Coronary artery (tissue), 2 donors: ENCODE measurements around the gene PPP1R26.

Source experiments
- DNase-seq: peaks from one replicate; pipeline ENCODE4 v3.0.0-alpha.2; 2017; ENCODE audit warnings: low spot score
- H3K27ac ChIP-seq, 2 donors: fragments of 200-600 bp; sonication (generic); one replicate each; pipeline ENCODE4 v1.5.1; 2016 to 2019
- H3K4me3 ChIP-seq: fragments of 200-600 bp; sonication (generic); 2 replicates; pipeline ENCODE4 v1.5.1; 2016; ENCODE audit warnings: mild to moderate bottlenecking, moderate library complexity
- CTCF ChIP-seq: fragments of 200-600 bp; sonication (generic); IDR thresholded peaks from one replicate; pipeline ENCODE4 v1.5.1; 2019; ENCODE audit warnings: antibody characterized with exemption

The PPP1R26 gene

GRCh38 chr9:135504262-135505243 lies 25.0 kb downstream of the PPP1R26 start:
- DNase-seq, result no peak
- TF ChIP-seq CTCF, result peak; percentile 55
- H3K4me3 ChIP-seq, result no peak overlapping the region
- H3K27ac ChIP-seq, result no peak overlapping the region

GRCh38 chr9:135505406-135506187 lies 26.0 kb downstream of the PPP1R26 start:
- no peak for TF ChIP-seq CTCF
- Histone ChIP-seq H3K4me3 (no peak overlapping the region), H3K27ac (no peak overlapping the region)
- DNase-seq, result no peak

GRCh38 chr9:135506327-135507103 lies 26.9 kb downstream of the PPP1R26 start:
- H3K4me3 ChIP-seq, result no peak overlapping the region
- no peak overlapping the region for H3K27ac ChIP-seq
- no peak for TF ChIP-seq CTCF
- peak; percentile 59 for DNase-seq

- DNase-seq, result peak; percentile 61
- Histone ChIP-seq H3K27ac (no peak overlapping the region), H3K4me3 (no peak overlapping the region)
- no peak for TF ChIP-seq CTCF
Observed at GRCh38 chr9:135507104-135508035, 27.8 kb downstream of the PPP1R26 start.

- no peak for TF ChIP-seq CTCF
- H3K4me3 ChIP-seq, result no peak overlapping the region
- no peak overlapping the region for H3K27ac ChIP-seq
- DNase-seq, result peak; percentile 62
Observed at GRCh38 chr9:135508211-135508820, 28.7 kb downstream of the PPP1R26 start.
